Inflammatory macrophage treated with lipopolysaccharide for 4 hours (primary cell): ENCODE results near the gene ADISSP.

ENCODE experiments used
- DNase-seq: peaks from one replicate; pipeline ENCODE4 v3.0.0-alpha.2; 2020

The ADISSP gene

DNA sequence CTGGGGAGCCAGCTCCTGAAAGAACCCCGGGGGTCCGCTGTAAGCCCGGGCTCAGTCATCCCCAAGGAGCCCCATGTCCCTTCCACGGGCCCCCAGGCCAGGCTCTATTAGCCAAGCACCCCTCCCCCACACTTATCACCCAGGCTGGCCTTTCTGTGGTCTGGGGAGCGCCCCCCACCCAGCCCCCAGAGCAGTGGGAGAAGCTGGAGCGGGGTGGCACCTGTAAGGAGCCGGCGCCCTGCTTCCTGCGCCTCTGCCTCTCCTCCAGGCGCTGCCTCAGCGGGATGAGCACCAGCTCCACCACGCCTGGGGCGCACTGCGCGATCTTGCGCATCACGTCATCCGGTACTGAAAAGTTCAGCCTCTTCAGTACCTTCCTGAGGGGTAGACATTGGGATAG is 11.4 kb upstream of the ADISSP start:
- no peak for DNase-seq

DNA sequence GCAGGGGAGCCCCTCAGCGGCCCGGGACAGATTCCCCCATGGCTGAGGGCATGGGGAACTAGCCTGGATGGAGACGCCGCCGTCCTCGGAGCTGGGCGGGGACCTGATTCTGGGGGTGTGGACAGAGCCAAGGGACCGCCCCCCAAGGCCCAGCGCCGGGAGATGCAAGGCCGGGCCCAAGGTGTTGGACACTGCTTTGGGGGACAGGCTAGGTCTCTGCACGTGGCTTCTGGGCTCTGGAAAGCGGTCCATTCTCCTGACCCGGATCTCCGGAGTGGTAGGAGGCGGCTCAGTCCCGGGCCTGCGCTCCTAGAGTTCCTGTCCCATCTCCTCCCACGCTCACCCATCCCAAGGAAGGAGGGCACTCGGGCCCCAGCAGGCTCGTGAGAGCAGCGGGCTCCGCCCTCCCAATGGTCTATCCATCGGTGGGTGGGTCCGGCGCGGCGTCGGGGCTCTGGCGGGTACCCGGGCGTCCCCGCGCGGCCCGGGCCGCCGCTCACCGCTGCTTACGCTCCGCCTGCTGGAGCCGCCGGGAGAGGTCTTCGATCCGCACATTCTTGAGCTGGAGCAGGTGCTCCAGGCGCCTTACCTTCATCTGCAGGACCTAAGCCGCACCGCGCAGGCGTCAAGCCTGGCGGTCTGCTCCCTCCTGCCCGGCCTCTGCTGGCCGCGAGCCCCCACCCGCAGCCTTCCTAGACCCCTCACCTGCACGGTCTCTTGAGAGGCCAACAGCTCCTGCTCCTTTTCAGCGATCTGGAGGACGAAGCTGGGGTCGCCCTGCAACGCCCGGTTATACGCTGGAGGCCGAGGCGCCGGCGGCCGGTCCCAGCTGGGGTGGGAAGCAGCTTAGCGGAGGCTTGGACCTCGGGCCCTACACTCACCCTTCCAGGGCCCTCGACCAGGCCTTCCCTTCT is 10.4 kb upstream of the ADISSP start:
- DNase-seq: peak; percentile 52

DNA sequence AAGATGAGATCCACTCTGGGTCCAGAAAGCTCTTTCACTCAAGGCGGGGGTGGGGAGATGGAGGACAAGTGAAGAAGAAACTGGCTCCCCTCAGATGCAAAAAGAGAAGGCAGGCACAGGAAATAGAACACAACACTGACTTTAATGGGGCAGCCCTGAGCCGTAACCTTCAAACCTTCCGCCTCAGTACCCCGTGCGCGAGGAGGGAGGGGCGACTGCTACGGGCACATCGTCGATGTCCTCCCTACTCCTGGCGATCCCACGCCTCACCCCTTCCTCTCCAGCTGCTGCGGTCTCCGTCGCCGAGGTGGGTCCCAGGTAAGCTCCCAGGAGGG is 9.8 kb upstream of the ADISSP start:
- DNase-seq: no peak

DNA sequence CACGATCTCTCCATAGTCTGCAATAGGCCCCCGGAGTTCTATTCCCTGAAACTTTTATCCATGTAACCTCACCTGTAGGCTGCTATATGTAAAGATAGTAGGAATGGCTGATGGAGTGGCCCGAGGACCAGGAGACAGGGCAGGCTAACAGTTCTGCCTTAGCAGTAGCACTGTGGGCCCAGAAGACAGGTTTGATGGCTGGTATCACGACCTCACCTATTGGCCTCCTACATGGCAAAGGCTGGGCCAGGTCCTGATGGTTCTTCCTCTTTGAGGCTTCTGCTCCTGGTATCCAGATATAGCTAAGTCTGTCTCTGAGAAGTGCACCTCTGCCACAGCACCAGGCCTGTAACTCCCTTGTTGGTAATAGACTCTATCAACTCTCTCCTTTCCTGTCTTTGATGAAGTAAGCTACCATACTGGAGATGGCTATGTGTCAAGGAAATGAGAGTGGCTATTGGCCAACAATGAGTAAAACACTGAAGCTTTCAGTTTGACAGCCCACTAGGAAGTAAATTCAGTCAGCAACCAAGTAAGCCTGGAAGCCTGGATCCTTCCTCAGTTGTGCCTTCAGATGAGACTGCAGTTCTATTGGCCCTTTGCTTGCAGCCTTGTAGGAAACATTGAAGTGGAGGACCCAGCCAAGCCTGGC is 8.0 kb upstream of the ADISSP start:
- DNase-seq: peak; percentile 77

DNA sequence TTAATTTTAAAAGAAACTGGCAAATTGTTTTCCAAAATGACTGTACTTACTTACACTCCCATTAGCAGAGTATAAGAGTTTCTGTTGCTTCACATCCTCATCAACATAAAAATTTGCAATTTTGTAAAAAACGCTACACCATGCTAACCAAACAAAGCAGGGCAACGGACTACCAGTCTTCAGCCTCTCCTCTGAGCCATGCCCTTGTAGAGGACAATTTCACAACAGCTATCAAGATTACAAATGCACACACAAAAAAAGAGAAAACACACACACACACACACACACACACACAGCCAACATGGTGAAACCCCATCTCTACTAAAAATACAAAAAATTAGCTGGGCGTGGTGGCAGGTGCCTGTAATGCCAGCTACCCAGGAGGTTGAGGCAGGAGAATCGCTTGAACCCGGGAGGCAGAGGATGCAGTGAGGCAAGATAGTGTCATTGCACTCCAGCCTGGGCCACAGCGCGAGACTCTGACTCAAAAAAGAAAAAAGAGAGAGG is 4.1 kb upstream of the ADISSP start:
- DNase-seq: no peak

DNA sequence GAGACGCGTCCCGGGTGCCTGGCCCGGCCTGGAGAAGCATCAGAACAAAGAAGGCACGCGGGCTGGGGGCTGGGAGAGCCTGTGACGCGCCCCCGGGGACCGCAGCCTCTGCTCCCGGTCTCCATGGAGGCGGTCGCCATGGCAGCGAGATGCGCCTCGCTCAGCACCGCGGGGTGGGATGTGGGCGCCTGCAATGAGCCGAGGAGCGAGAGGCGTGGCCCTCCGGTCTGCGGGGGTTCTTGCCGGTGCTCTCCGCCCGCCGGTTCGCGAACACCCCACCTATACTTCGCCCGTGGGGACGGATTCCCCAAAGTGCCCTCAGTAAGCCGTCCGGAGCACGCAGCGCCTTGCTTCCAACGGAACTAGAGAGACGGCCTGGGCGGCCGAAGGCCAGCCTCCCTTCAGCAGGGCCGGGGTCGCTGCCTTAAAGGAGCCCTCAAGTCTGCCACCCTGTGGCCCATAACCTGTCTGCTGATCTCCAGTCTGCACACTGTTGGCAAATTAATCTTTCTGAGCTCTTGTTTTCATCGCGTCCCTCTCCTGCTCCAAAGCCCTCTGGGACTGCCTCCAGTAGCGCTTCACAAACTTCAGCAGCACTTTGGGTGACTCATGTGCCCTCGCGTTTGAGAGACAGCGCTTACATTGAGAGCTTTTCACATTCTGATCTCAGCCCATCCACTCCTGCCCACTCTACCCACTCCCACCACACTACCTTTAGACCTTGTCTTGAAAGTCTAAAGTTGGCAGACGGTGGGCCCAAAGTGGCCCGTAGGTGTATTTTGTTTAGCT is 983 bp upstream of the ADISSP start:
- peak; percentile 52 for DNase-seq

DNA sequence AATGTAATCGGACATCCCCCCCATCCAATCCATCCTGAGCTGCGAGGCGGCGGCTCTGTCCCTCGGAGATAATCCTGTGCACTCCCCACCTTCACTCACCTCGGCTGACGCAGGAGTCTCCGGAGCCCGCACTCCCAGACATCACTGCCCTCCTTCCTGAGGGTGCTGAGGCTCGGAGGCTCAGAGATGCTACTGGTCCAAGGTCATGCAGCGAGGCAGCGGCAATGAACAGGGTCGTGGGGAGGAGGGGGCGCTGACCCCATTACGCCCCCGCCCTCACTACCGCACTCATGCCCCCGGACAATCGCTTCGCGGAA is 485 bp downstream of the ADISSP start:
- no peak for DNase-seq

DNA sequence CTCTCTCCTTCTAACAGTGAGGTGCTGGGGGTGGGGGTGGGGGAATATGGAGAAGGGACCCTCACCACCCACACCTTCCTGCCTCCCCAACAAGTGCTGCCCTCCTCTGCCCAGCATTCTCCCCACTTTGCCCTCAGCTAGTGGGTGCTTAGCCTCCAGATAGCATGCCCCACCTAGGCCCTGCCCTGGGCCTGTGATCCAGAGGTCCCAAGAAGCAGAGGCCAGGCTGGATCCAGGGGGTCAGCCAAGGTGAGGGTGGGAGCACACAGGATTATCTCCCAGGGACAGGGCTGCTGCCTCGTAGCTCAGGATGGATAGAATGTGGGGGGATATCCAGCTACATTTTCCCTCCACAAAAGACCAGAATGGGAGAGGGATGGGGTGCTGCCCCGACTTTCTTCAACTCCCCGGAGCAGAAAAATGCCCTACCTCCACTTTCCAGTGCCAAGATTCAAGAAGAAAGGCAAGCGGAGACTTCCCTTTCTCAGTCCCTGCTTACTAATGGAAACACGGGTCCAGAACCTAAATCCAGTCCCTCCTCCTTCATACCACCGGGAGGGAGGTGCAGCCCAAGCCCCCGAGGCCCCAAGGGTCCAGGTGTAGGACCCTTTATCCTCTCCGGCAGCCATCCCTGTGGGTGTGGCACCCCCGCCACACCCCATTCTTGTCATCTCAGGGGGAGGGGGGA is 987 bp downstream of the ADISSP start:
- no peak for DNase-seq

- peak; percentile 62 for DNase-seq
Measured at GRCh38 chr20:3765171-3765882, 2.2 kb downstream of the ADISSP start.

DNA sequence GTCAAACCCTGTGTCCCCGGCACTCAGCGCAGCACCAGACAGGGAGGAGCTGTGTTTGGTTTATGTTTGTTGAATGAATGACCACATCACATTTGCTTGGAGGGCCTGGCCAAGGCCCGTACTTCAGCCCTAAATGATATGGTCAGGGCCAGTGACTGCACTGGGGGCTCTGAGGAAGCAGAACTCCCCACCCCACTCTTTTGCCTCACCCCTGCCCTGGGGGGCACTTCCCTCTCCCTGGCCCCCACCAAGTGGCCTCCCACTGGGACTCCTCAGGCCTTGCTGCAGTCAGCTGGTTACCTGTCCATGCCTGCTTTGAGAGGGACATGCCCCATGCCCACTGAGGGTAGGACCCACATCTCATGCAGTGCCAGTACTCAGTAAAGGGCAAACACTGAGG is 2.9 kb downstream of the ADISSP start:
- no peak for DNase-seq

GRCh38 chr20:3763671-3764601 is 3.6 kb downstream of the ADISSP start:
- peak; percentile 86 for DNase-seq

- no peak for DNase-seq
Measured at GRCh38 chr20:3760655-3761348, 6.8 kb downstream of the ADISSP start.

DNA sequence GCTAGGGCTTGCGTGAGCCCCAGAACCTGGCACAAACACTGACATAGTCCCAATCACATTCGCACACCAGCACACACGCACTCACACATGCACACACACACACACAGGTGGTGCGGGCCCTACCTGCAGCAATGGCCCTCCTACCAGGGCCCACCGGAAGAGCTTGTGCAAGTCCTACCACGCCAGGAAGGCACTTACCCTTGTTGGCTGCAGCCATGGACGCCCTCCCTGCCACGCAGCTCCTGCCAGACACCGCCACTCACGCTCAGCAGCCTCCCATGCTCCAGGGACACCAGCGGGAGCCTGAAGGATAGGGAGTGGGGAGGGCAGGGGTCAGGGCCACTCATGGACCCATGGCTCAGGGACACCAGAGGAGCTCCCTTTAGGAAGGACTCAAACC is 7.7 kb downstream of the ADISSP start:
- no peak for DNase-seq

DNA sequence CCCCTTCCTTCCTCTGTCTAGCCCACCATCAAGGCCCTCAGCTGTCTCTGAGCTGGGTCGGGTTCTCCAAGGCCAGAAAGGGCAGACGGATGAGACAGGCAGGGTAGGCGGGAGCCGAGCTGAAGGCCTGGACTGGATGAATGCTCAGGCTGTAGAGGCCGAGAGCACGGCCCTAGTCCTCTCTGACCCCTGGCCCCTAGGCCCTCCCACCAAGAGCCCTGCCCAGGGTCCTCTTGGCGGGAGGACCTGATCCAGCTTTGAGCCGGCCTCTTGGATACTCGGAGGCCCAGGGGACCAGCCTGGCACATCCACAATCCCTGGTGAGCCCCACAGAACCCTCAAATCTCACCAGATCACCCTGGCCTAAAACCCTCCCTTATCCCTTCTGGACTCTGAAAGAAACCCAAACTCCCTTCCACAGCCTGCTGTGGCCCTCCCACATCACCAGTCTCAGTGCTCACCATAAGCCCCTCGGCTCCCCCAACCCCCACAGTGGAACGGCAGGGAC is 8.2 kb downstream of the ADISSP start:
- DNase-seq: no peak

DNA sequence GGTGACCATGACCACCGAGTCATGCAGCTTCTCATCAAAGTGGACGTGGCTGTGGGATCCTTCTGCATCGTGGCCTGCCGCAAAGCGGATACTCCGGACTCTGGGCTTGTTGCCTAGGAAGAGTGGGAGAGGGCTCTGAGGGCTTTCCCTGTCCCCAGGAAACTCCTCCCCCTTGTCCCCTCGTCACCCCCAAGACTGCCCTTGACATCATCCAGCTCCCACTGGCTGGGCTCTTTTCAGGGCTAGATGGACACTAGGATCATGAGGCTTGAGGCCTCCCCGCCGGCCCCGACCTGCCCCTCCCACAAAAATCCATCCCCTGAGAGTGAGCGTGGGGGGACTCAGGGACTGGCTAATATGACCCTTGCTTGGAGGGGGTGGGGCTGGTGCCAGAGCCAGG is 9.0 kb downstream of the ADISSP start:
- DNase-seq: no peak

GRCh38 chr20:3757268-3757667 is 10.3 kb downstream of the ADISSP start:
- peak; percentile 71 for DNase-seq

- DNase-seq: no peak
Measured at GRCh38 chr20:3755814-3756480, 11.6 kb downstream of the ADISSP start.

DNA sequence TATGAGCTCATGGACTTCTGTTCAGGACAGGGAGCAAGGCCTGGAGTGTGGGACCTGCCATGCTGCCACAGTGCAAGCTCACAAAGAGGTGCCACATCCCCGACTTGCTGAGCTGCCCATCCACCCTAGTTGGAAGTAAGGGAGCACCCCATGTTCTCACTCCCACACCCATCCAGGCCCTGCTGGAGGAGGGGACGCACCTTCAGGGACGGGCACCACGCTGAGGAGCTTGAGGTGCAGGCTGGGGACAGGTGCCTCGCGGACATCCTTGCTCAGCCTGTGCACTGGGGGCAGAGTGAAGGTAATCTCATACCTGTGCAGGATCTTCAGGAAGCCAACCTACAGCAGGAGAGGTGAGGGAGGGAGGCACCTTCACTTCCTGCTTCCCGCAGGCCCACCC is 12.3 kb downstream of the ADISSP start:
- DNase-seq: no peak

- DNase-seq: no peak
Measured at GRCh38 chr20:3754276-3754630, 13.3 kb downstream of the ADISSP start.
